Left lung (tissue), 10 donors: ENCODE results near the gene HDAC10. TPM values are rescaled to one million over a fixed set of nuclear protein-coding genes. Genes with fewer than 3 reads are reported as not detected.
"Not testable (repeated sequence)": the region's sequence is repeated elsewhere in the genome, so short reads cannot be mapped to it uniquely, and the experiment has no call there.

ENCODE experiments used
- ATAC-seq: fragments of 200-7000 bp; cut with Tn5 transposase; one replicate; pipeline ENCODE4 v1.9.1; 2020; ENCODE audit warnings: moderate library complexity
- DNase-seq, 4 donors: peaks; one replicate each; pipeline ENCODE4 v3.0.0-alpha.2; 2013 to 2020
- H3K27ac ChIP-seq, 2 donors: fragments of 200-600 bp; sonication (generic) in 1 of 2; one replicate each; pipeline versions ENCODE4 v1.5.0 to v1.8.0; 2020 to 2021
- H3K27me3 ChIP-seq, 2 donors: fragments of 200-600 bp; sonication (generic) in 1 of 2; one replicate each; pipeline versions ENCODE4 v1.5.0 to v1.8.0; 2020 to 2021
- H3K36me3 ChIP-seq, 2 donors: fragments of 200-600 bp; sonication (generic) in 1 of 2; one replicate each; pipeline versions ENCODE4 v1.5.0 to v1.8.0; 2020 to 2021
- H3K4me1 ChIP-seq, 2 donors: fragments of 200-600 bp; one replicate each; pipeline ENCODE4 v1.8.0; 2021
- H3K4me3 ChIP-seq, 2 donors: fragments of 200-600 bp; sonication (generic) in 1 of 2; one replicate each; pipeline versions ENCODE4 v1.5.0 to v1.8.0; 2020 to 2021; ENCODE audit warnings: mild to moderate bottlenecking in 1 of 2
- H3K9me3 ChIP-seq, 2 donors: fragments of 200-600 bp; sonication (generic) in 1 of 2; one replicate each; pipeline versions ENCODE4 v1.5.0 to v1.8.0; 2020 to 2021
- intact Hi-C, 2 donors: fragments of 100-400 bp; cut with DNase I; formaldehyde crosslinking; loops; one replicate each; pipeline versions ENCODE4 v1.11.2 to v1.14.2; 2022
- polyA plus RNA-seq, 6 donors: library from polyadenylated mRNA; unstranded; fragments of 120-200 nt; gene quantifications; one replicate each; pipeline ENCODE4 v1.2.1, GENCODE V29; 2013; ENCODE audit not compliant: insufficient read length in 6 of 6
- total RNA-seq, 2 donors: library from RNA; stranded (reverse); fragmentation: NEBNext Ultra II Directional; extraction: Animal tissue kit (Norgen Biotek cat#: 25700); gene quantifications; one replicate each; pipeline ENCODE4 v1.2.1, GENCODE V29; 2021
- TF ChIP-seq, protein P1 (sequence below), 2 donors: fragments of 200-600 bp; sonication (generic) in 1 of 2; IDR thresholded peaks; one replicate each; pipeline versions ENCODE4 v1.5.0 to v1.8.0; 2021; ENCODE audit warnings: antibody characterized with exemption in 2 of 2
- donor health status: DM: no; HTN: yes; CAD: no.
- donor health status: DM: no; HTN: no; CAD: no.

Gene HDAC10
- total and polyA plus RNA-seq, 8 donors: 23.9 to 42.2 (median 36.7) TPM

DNA sequence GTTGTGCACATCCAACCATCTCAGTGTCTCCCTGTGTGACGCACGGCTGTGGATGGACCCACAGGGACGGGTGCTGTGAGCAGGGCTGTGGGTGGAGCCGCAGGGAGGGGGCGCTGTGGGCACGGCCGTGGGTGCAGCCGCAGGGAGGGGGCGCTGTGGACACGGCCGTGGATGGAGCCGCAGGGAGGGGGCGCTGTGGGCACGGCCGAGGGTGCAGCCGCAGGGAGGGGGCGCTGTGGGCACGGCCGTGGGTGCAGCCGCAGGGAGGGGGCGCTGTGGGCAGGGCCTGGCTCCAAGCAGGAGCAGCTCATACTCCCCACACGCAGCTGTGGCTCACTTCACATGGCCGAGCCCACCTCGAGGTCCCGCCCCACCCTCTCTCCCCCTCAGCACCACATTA, 25.1 kb upstream of the HDAC10 start:
- H3K4me1 ChIP-seq: peaks cover 11% of the 10 kb centered on the region in 2 donors
- peaks cover 0 to 17% of the 10 kb centered on the region in 2 donors for H3K27me3 ChIP-seq
- H3K27ac ChIP-seq: no peak overlapping the region
- H3K4me3 ChIP-seq: no peak overlapping the region
- TF ChIP-seq, protein P1, sequence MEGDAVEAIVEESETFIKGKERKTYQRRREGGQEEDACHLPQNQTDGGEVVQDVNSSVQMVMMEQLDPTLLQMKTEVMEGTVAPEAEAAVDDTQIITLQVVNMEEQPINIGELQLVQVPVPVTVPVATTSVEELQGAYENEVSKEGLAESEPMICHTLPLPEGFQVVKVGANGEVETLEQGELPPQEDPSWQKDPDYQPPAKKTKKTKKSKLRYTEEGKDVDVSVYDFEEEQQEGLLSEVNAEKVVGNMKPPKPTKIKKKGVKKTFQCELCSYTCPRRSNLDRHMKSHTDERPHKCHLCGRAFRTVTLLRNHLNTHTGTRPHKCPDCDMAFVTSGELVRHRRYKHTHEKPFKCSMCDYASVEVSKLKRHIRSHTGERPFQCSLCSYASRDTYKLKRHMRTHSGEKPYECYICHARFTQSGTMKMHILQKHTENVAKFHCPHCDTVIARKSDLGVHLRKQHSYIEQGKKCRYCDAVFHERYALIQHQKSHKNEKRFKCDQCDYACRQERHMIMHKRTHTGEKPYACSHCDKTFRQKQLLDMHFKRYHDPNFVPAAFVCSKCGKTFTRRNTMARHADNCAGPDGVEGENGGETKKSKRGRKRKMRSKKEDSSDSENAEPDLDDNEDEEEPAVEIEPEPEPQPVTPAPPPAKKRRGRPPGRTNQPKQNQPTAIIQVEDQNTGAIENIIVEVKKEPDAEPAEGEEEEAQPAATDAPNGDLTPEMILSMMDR (IDR thresholded peaks at IDR 0.05): peak; percentile 59 to 70
- peaks cover 6 to 69% of the 10 kb centered on the region in 2 donors for H3K36me3 ChIP-seq
- intact Hi-C loops: loop anchor here (10.0 kb wide), 1 partner anchor 49 kb away; the partner anchor contains the start of gene DENND6B (in 2 of the 2)
- H3K9me3 ChIP-seq: no peaks in the 10 kb centered on the region
- peak in 3 of 4 donors; percentile 44 to 91 (median 77) for DNase-seq
- ATAC-seq: peak; percentile 88

DNA sequence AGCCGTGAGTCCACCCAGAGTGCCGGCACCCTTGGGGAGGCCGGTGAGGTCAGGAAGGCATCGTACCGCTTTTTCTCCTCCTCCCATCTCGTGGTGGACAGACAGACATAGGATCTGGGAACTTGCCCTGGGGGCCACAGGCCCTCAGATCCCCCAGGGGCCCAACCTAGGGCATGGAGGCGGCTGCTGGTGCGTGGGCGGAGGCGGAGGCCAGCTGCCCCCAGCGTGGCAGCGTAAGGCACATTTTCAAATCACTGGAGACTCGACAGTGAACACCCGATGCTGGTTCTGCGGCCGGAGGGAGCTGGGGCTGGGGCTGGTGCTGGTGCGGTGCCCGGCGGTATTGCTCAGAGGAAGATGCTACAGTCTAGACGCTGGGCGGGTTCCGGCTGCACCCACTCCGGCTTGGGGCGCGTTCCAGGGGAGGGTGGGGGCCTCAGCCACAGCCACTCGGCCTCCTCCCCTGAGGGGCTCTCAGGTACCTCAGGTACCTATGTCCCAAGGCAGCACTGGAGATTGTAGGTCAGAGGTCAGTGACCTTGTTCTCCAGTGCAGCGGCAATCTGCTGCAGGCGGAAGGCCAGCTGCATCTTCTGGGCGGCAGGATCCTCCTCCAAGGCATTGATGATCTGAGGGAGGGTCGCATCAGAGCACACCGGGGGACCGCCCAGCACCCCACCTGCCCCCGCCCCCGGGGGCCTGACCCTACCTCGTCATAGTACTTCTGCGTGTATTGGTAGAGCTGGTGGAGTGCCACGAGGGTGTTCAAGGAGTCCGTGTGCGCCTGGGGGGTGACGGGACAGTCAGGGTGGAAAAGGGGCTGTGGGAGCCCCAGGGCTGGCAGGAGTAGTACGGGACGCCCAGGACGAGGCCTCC, 24.4 kb upstream of the HDAC10 start:
- DNase-seq: no peak
- Histone ChIP-seq H3K4me3 (no peak overlapping the region), H3K27ac (no peak overlapping the region), H3K9me3 (no peaks in the 10 kb centered on the region), H3K4me1 (peaks cover 18 to 19% of the 10 kb centered on the region in 2 donors), H3K36me3 (peaks cover 6 to 62% of the 10 kb centered on the region in 2 donors), H3K27me3 (peaks cover 0 to 25% of the 10 kb centered on the region in 2 donors)
- intact Hi-C loops: loop anchor here (10.0 kb wide), 1 partner anchor 49 kb away; the partner anchor contains the start of gene DENND6B (in 2 of the 2)
- TF ChIP-seq, protein P1 (IDR thresholded peaks at IDR 0.05): no peak
- ATAC-seq: no peak

DNA sequence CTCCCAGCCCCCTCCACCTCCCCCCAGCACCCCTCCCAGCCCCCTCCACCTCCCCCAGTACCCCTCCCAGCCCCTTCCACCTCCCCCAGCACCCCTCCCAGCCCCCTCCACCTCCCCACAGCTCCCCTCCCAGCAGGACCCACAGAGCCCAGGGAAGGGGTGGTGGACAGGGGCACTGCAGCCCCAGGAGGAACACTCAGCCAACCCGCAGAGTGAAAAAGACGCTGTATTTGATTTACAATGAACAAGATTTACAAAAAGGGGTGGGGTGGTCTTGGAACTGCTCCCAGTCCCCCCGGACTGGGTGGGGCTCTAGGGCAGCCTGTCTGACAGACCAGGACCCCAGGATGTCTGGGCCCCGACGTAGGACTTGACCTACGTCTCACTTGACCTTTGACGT, 23.7 kb upstream of the HDAC10 start:
- no peak for DNase-seq
- intact Hi-C loops: loop anchor here (10.0 kb wide), 1 partner anchor 50 kb away; the partner anchor contains the start of gene DENND6B (in 2 of the 2)
- ATAC-seq: no peak
- Histone ChIP-seq H3K4me3 (no peak overlapping the region), H3K9me3 (no peaks in the 10 kb centered on the region), H3K27me3 (peaks cover 0 to 30% of the 10 kb centered on the region in 2 donors), H3K36me3 (peaks cover 6 to 56% of the 10 kb centered on the region in 2 donors), H3K4me1 (peaks cover 18 to 23% of the 10 kb centered on the region in 2 donors), H3K27ac (no peak overlapping the region)
- TF ChIP-seq, protein P1 (IDR thresholded peaks at IDR 0.05): no peak

DNA sequence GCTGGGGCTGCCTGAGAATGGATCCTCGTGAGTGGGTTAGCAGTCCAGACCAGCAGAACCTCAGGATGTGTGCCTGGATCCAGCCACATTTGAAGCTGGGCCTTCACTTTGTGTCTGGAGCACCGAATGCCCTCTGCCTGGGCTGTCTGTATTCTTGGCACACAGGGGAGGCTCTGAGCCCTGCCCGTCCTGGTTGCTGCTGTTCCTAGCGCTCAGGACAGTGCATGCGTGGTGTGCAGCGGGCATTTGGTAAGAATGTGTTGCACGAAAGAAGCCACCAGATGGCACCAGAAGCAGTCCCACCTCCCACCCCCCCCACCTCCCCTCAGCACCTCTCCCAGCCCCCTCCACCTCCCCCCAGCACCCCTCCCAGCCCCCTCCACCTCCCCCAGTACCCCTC, 23.2 kb upstream of the HDAC10 start:
- TF ChIP-seq, protein P1 (IDR thresholded peaks at IDR 0.05): peak in 1 of 2 donors; percentile 21
- intact Hi-C loops: loop anchor here (10.0 kb wide), 1 partner anchor 50 kb away; the partner anchor contains the start of gene DENND6B (in 2 of the 2)

DNA sequence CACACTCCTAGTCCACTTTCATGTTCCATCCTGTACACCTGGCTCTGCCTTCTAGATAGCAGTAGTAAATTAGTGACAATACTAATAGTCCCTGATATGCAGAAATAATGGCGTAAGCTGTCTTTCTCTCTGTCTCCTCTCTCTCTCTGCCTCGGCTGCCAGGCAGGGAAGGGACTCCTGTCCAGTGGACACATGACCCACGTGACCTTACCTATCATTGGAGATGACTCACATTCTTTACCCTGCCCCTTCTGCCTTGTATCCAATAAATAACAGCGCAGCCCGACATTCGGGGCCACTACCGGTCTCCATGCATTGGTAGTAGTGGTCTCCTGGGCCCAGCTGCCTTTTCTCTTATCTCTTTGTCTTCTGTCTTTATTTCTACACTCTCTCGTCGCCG, 22.7 kb upstream of the HDAC10 start:
- not testable (repeated sequence) for ATAC-seq, H3K9me3 ChIP-seq, H3K27ac ChIP-seq, DNase-seq, H3K4me3 ChIP-seq
- H3K36me3 ChIP-seq: peaks cover 6 to 46% of the 10 kb centered on the region in 2 donors
- peaks cover 0 to 39% of the 10 kb centered on the region in 2 donors for H3K27me3 ChIP-seq
- H3K4me1 ChIP-seq: peaks cover 18 to 33% of the 10 kb centered on the region in 2 donors
- intact Hi-C loops: loop anchor here (10.0 kb wide), 1 partner anchor 51 kb away; the partner anchor contains the start of gene DENND6B (in 2 of the 2)

More for the DNA sequence above, 23.2 kb upstream of the HDAC10 start:
- peaks cover 0 to 34% of the 10 kb centered on the region in 2 donors for H3K27me3 ChIP-seq
- ATAC-seq (no peak), DNase-seq (peak in 1 of 4 donors; percentile 65)
- H3K36me3 ChIP-seq: peaks cover 6 to 51% of the 10 kb centered on the region in 2 donors
- H3K4me3 ChIP-seq: no peak overlapping the region
- no peak overlapping the region for H3K27ac ChIP-seq
- no peaks in the 10 kb centered on the region for H3K9me3 ChIP-seq
- H3K4me1 ChIP-seq: peaks cover 18 to 27% of the 10 kb centered on the region in 2 donors

DNA sequence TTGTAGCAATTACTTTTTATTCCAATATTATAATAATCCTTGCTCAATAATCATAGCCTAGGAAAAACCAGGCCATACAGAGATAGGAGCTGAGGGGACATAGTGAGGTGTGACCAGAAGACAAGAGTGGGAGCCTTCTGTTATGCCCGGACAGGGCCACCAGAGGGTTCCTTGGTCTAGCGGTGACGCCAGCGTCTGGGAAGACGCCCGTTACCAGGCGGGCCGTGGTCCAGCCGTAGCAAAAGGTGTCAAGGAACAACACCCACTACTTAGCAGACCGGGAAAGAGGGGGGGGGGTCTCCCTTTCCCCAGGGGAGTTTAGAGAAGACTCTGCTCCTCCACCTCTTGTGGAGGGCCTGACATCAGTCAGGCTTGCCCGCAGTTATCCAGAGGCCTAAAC, 22.3 kb upstream of the HDAC10 start:
- H3K9me3 ChIP-seq, H3K4me3 ChIP-seq, ATAC-seq, H3K27ac ChIP-seq, DNase-seq: not testable (repeated sequence)
- peaks cover 1 to 42% of the 10 kb centered on the region in 2 donors for H3K36me3 ChIP-seq
- intact Hi-C loops: loop anchor here (10.0 kb wide), 1 partner anchor 51 kb away; the partner anchor contains the start of gene DENND6B (in 2 of the 2)
- H3K27me3 ChIP-seq: peaks cover 0 to 44% of the 10 kb centered on the region in 2 donors
- peaks cover 18 to 37% of the 10 kb centered on the region in 2 donors for H3K4me1 ChIP-seq
